SH-SY5Y (cell line): Measurements from ENCODE around the gene LHFPL3.

Experiments used
- GATA2 ChIP-seq: IDR thresholded peaks from 2 replicates; pipeline ENCODE4 v1.6.1; 2011; ENCODE audit warnings: mild to moderate bottlenecking, low read depth, low read length
- GATA3 ChIP-seq: IDR thresholded peaks from 2 replicates; pipeline ENCODE4 v1.6.1; 2011; ENCODE audit warnings: low read depth, mild to moderate bottlenecking, low read length, moderate library complexity

GRCh38 chr7:104395162-104395561, 66.8 kb downstream of the LHFPL3 start:
- no peak for TF ChIP-seq GATA3
- no peak for TF ChIP-seq GATA2
